ENCODE measurements around the gene DYRK1A.

DYRK1A gene

DNA sequence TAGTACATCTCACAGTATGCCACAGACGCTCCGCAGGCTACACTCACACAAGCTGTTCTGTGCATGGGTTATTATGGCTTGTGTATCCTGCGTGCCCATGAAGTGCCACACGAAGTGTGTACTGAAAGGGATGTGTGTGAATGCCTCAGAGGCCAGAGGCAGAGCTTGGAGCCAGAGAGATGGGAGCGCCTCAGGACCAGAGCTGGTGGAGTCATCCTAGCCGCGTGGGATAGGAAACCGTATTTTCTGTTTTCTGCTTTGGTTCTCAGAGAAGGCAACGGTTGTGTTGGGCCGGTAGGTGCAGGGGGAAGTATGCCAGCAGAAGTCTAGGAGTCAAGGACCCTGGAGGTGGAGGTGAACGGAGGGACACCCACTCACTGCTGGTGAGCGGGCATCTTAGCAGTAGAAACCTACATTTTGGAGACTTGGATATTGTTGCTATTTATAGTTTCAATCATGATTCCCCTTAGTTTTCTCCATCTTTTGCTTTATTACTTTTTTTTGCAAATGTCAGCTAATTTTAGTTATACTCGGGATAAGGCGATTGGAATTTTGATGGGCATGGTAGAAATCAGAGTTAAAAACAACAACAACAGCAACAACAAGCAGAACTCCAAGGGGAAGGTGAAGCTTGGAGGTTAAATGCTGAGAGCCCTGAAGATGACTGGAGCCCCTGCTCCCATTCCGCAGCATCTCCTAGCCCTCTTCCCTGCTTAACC is 188.2 kb downstream of the DYRK1A start:
- no peak for DNase-seq

DNA sequence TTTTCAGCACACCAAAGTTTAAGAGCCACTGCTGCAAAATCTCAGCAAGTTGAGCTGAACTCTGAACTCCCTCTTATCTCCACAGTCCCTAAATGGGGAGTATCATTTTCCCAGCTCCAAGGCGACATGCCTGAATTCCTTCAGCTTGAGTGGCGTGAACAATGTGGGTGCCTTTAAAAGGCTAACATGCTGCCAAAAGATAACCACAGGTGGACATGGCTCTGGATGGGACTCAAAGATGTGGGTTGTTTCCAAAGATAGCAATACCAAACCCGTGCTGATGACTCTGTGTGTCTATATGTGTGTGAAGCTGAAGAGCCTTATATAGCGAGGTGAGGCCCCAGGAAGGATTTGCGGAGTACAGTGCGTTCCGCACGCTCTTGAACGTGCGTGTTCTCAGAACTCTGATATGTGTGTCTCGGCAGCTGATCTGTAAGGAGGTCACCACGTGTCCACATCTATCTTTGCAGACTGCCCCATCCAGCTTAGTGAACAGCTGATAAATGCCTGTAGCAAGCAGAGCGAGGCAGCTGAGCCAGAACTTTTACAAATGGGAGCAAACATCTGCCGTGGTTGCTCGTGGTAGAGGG is 189.2 kb downstream of the DYRK1A start:
- DNase-seq: no peak

GRCh38 chr21:37557261-37557950 is 190.8 kb downstream of the DYRK1A start:
- no peak for DNase-seq

GRCh38 chr21:37558676-37559211 is 192.2 kb downstream of the DYRK1A start:
- no peak for DNase-seq

DNA sequence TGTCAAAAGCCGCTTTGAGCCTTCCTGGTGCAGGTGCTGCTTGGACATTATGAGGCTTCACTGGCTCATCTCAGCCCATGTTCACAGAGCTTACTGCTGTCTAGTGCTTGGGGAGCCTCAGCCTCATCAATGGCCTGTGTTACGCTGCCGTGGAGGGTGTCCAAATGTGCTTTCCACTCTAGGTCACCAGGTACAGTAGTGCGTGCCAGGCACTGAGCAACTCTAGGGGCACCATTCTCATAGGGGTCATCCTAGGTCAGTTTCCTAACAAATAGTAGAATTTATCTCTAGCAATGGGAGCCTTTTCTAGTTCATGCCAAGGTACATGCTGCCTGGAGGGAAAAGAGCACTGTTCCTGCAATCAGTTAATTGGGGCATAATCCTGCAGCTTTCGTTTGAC is 193.8 kb downstream of the DYRK1A start:
- no peak for DNase-seq

DNA sequence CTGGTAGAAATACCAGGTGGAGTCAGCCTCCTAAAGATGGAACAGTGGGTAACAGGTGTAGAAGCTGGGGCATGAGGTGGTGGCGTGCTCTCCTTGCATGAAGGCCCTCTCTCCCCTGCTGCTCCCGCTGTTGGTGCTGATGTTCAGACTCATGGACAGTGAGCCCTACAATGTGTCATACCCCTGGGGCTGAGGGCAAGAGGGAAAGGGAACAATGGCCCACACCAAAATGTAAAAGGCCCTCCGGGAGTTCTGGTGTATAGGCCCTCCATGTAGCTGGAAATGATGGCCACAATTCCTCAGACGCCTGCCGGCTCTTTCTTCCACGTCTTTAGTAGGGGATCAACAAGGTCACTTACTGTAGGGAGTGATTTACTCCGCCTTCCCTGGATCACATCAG is 194.9 kb downstream of the DYRK1A start:
- DNase-seq: no peak

DNA sequence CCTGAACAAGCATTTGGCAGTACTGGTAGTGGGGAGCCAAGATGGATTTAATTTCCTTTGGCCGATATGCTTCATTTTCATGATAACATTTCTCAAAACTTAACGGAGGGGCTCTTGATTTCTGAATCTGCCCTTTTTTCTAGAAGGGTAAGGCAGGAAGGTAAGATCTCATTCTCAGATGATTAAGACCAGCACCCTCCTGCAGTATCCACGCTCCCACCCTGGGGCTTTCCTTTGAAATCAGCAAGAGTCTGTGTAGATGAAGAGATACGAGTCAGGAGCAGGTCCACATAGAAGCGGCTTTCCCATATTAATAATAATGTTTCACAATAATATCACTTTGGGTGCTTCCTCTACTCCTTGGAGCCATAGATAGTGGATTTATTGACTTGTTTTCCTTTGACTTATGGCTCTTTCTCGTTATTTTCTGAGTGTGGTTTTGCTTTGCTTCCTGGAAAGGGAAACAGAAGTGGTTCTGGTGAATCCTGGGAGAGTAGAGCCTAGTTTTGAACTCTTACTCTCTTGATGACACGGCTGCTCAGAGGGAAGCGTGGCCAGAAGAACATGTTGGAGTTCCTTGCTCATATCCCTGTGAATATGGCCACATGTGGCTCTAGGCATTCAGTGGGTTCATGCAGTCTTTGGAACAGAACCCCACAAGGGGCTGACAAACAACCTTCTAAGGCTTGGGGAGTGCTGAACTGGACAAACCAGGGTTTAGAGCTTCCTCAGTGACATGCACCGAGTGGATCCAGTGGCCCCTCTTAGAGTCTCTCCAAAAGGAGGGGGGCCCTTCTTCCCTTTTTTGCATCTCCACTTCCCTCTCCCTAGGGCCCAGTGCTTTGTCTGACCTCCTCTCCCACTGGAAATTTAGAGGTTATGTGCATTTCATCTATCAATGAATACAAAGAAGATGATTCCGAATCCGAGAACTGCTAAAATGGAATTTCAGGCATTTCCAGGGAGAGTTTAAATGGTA is 195.7 kb downstream of the DYRK1A start:
- no peak for DNase-seq

- no peak for DNase-seq
Observed at GRCh38 chr21:37562920-37563640, 196.5 kb downstream of the DYRK1A start.

DNA sequence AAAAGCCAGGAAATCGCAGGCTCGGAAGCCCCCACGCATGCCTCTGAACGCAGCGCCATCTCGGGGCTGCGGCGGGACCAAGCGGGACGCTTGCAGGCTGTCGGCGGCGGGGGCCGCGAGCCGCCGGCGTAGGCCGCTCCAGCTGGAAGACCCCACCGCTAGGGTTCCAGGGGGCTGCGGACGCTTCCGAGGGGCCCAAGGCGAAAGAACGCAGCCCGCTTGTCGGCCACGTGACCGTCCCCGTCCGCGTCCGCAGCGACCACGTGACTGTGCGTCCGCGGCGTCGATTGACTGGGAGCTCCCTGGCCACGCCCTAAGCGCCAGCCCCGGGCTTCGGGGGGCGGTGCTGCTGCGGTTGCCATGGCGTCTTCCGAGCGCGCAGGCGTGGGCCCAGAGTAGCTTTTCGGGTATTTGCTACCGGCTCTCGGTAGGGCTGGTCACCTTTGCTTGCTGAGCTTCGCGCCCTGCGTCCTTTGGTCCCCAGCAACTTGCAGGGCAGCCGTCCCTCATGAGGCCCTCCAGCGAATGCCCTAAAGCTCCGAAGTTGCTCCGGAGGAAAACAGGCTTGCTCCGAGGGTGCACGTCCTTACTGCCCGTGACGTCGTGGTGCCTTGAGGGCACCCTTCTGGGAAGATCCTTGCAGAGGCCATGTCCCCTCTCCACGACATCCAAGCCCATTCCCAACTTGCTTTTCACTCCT is 197.2 kb downstream of the DYRK1A start:
- peak; percentile 79 for DNase-seq

- peak; percentile 39 for DNase-seq
Observed at GRCh38 chr21:37564341-37564923, 197.9 kb downstream of the DYRK1A start.

- DNase-seq: peak; percentile 36
Observed at GRCh38 chr21:37564924-37565529, 198.5 kb downstream of the DYRK1A start.

DNA sequence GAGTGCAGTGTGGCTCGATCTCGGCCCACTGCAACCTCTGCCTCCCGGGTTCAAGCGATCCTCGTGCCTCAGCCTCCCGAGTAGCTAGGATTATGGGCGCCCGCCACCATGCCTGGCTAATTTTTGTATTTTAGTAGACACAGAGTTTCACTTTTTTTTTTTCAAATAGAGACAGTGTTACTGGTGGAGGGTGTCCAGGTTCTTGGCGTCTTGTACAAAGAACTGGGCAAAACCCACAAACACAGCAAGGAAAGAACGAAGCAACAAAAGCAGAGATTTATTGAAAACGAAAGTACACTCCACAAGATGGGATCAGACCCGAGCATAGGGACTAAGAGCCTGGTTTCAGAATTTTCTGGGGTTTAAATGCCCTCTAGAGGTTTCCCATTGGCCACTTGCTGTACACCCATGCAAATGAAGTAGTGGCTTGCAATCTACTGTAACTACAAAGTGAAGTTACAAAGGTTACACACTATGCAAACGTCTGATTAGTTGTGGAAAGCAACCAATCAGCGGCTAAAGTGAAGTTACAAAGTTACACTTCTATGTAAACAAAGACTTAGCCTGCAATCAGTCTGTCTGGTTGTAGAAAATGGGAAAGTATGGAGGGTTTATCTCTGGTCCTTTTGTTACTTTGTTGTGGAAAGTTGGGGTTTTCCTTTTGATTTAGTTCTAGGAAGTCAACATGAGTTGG is 199.1 kb downstream of the DYRK1A start:
- no peak for DNase-seq

DNA sequence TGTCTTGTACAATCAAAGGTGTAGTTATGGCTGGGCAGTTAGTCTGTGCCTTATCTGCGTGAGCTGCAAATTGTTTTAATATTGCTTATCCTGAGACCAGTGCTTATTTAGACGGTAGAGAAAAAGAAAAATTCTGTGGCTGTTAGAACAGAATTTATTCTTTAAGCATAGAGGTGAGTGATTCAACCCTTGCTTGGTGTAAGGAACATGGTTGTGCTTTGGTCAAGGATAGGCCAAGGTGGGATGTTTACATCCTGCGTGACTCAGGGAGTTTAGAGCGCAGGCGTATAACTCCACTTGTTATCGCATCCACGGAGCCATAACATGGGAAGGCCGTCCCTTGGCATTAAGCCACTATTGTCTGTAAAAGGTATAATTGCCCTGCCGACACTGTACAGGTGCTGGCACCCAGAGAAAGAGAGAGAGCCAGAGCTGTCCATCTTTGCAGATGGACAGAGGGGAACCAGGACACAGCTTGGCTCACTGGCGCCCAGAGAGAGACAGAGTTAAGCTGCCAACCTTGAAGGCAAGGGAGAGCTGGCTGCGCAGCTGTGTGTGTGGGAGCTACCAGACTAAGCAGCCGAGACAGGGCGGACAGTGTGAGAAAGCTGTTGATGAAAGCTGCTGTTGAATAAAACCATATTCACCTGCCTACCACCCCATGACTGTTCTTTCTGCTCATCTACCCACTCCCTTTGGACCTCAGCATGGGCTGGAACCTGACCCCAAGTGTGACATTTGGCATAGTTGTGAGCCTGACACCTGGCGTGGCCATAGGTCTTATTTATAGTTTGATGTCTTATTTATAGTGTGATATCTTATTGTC is 200.4 kb downstream of the DYRK1A start:
- no peak for DNase-seq

DNA sequence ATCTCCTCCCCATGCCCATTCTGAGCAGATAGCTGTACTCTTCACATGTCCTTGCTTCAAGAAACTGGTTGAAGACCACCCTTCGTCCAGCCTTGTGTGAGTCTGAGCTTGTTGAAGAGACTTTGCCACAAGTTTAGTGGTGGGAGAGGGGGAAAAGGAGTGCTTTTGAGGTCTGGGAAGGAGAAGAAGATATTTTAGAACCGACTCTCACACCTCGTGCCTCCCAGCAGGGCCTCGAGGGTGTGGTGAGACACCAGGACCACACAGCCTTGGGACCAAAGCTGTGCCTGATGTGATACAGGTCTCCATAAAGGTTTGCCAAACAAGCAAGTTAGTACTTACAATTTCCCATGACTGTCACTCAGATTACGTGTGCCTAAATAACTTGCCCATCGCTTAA is 201.8 kb downstream of the DYRK1A start:
- DNase-seq: no peak

DNA sequence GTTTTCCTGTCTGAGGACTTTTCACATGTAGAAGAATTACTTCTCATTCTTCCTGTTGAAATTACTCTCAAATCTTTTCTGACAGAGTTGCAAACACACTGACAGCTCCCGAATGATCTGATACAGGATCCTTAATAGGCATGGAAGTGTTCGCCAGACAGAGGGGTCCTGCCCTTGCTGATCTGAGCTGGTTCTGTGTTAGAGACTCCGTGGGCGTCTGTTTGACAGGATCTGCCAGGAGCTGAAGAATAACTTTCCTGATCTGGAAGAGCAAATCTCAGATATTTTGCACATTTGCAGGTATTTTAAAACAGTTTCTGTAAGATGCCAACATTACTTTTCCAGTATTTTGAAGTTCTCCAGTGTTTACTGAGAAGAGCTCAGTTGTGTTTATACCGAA is 202.3 kb downstream of the DYRK1A start:
- no peak for DNase-seq

DNA sequence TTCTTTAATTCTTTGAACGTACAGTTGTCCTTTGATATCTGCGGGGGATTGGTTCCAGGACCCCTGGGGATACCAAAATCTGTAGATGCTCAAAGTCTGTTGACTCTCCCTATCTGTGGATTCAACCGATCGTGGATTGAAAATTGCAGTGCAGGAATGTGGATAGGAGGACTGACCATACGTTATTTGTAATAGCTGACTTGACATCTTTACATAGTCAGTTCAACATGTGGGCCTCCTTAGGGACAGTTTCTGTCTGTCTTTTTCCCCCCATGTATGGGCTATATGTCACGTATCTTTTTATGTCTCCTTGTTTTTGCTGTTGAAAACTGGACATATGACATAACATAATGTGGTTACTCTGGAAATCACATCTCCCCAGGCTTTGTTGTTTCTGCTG is 204.9 kb downstream of the DYRK1A start:
- no peak for DNase-seq

DNA sequence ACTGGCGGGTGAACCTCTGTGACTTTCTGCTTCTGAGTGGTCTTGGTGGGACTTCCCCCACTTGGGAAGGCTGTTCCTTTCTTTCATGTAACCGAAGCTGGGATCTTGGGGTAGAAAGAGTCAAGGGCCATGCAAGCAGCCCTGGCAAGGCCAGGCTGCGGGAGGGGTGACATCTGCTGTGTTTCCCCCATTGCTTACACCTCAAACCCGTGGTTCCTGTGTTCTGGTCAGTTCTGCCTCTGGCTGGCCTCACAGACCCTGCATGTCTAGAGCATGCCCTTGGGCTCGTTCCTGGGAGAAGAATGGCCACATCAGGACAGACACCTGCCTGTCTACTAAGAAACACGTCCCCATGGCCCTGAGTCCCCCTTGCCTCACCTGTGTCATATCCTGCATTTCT is 207.7 kb downstream of the DYRK1A start:
- DNase-seq: no peak

DNA sequence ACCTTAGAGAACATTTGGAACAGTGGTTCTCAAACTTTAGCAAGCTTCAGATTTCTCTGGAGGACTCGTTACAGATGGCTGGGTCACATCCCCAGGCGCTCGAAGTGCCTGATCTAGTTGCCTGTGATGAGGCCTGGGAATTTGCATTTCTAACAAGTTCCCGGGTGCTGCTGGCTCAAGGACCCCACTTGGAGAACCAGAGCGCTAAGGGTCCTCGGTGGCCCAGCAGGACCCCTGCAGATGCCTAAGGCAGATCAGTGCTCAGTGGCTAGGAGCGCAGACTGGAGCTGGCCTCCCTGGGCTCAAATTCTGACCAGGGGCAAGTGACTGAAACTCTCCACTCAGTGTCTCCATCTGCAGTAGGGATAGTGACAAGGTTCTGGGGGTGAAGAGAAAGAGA is 208.2 kb downstream of the DYRK1A start:
- DNase-seq: no peak

GRCh38 chr21:37575580-37575979 is 209.0 kb downstream of the DYRK1A start:
- DNase-seq: no peak
